GM18505 (cell line): ENCODE measurements around the gene DOCK2.

ENCODE experiments used
- ATAC-seq: cut with Tn5 transposase; IDR thresholded peaks from one replicate; pipeline ENCODE4 v1.9.1; 2021; ENCODE audit not compliant: unreplicated experiment
- POLR2A ChIP-seq: IDR thresholded peaks from 4 replicates; pipeline ENCODE4 v1.6.1; 2011; ENCODE audit warnings: borderline replicate concordance; ENCODE audit not compliant: insufficient read depth, insufficient read length; ENCODE audit errors: extremely low read depth

The DOCK2 gene

GRCh38 chr5:169862391-169862811 is 225.3 kb downstream of the DOCK2 start:
- TF ChIP-seq POLR2A = no peak
- no peak for ATAC-seq

GRCh38 chr5:169864483-169864882 is 227.4 kb downstream of the DOCK2 start:
- no peak for ATAC-seq
- TF ChIP-seq POLR2A = no peak

- ATAC-seq = no peak
- TF ChIP-seq POLR2A = no peak
Measured at GRCh38 chr5:169867347-169867746, 230.3 kb downstream of the DOCK2 start.

GRCh38 chr5:169869066-169869465 is 232.0 kb downstream of the DOCK2 start:
- no peak for TF ChIP-seq POLR2A
- ATAC-seq = no peak

- TF ChIP-seq POLR2A = no peak
- ATAC-seq = no peak
Measured at GRCh38 chr5:169870211-169870610, 233.1 kb downstream of the DOCK2 start.

- ATAC-seq = no peak
- TF ChIP-seq POLR2A = no peak
Measured at GRCh38 chr5:169871826-169872490, 234.9 kb downstream of the DOCK2 start.

- no peak for TF ChIP-seq POLR2A
- no peak for ATAC-seq
Measured at GRCh38 chr5:169873642-169874041, 236.6 kb downstream of the DOCK2 start.

- ATAC-seq = no peak
- no peak for TF ChIP-seq POLR2A
Measured at GRCh38 chr5:169874621-169875020, 237.5 kb downstream of the DOCK2 start.

- no peak for ATAC-seq
- TF ChIP-seq POLR2A = no peak
Measured at GRCh38 chr5:169875091-169875728, 238.1 kb downstream of the DOCK2 start.

GRCh38 chr5:169875731-169876130 is 238.7 kb downstream of the DOCK2 start:
- no peak for TF ChIP-seq POLR2A
- ATAC-seq = no peak

GRCh38 chr5:169876386-169876785 is 239.3 kb downstream of the DOCK2 start:
- TF ChIP-seq POLR2A = no peak
- ATAC-seq = no peak

- ATAC-seq = no peak
- TF ChIP-seq POLR2A = no peak
Measured at GRCh38 chr5:169880012-169880663, 243.1 kb downstream of the DOCK2 start.

- no peak for TF ChIP-seq POLR2A
- no peak for ATAC-seq
Measured at GRCh38 chr5:169880785-169881184, 243.7 kb downstream of the DOCK2 start.
